ENCODE data around the gene ZEB1. TPM values are rescaled to one million over a fixed set of nuclear protein-coding genes. Genes with fewer than 3 reads are reported as not detected.

Gene ZEB1
- total and polyA plus RNA-seq, 9 of the 15 experiments (the other 6 are each of a cell fraction or from before 2014, with no cell fraction given), result 2.1 to 8.4 (median 4.9) TPM

- TF ChIP-seq CUX1 (CRISPR knock-in tag; IDR thresholded peaks at IDR 0.05) (no peak), IRF9 (tag; IDR thresholded peaks at IDR 0.05) (no peak), RFX7 (CRISPR knock-in tag; IDR thresholded peaks at IDR 0.05) (no peak), SMARCE1 (IDR thresholded peaks at IDR 0.05) (no peak), E4F1 (CRISPR knock-in tag; IDR thresholded peaks at IDR 0.05; ENCODE audit: borderline replicate concordance) (peak; percentile 95), CEBPZ (IDR thresholded peaks at IDR 0.05; ENCODE audit: borderline replicate concordance, low read depth, low read length) (no peak), STAT6 (CRISPR knock-in tag; IDR thresholded peaks at IDR 0.05) (no peak), ZNF740 (CRISPR knock-in tag; IDR thresholded peaks at IDR 0.05) (peak; percentile 80), ZNF740 (tag; IDR thresholded peaks at IDR 0.05) (peak in 1 of 2 experiments; percentile 85; a peak in 2 of 4 replicates), NFATC3 (IDR thresholded peaks at IDR 0.05) (no peak)
Observed at GRCh38 chr10:31318854-31319601, at the start of gene ZEB1 (continued).
